NCI-H2196 treated with DMSO at 0.1 percent for 48 hours (cell line): ENCODE data around the gene C2CD3.
"Not testable (repeated sequence)": the region's sequence is repeated elsewhere in the genome, so short reads cannot be mapped to it uniquely, and the experiment has no call there.

Source experiments
- DNase-seq: peaks from one replicate; lab custom pipeline; 2025; ENCODE audit not compliant: unreplicated experiment; lab: John Stamatoyannopoulos, UW

C2CD3 gene

GRCh38 chr11:74168838-74169237 lies 2.0 kb downstream of the C2CD3 start:
- no peak for DNase-seq

- no peak for DNase-seq
Observed at GRCh38 chr11:74162681-74163467, 7.9 kb downstream of the C2CD3 start.

- DNase-seq, result no peak
Observed at GRCh38 chr11:74159642-74160041, 11.2 kb downstream of the C2CD3 start.

DNA sequence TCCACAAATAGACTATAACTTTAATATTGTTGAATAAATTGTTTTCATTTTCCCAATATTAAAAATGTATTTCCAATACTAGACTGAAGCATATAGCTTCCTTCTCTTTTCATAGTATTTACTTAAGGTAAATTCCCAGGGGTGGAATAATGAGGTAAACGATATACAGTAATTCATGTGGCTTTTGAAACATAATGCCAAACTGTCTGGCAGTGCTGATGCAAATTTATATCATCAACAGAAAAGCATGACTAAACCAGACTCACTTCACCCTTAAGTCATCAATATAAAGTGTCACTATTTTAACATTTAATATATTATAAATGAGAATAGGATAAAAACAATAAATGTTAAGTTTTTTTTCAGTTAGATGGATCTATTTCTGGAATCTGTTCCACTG lies 13.6 kb downstream of the C2CD3 start:
- DNase-seq, result no peak

- DNase-seq, result no peak
Observed at GRCh38 chr11:74154620-74155281, 16.1 kb downstream of the C2CD3 start.

DNA sequence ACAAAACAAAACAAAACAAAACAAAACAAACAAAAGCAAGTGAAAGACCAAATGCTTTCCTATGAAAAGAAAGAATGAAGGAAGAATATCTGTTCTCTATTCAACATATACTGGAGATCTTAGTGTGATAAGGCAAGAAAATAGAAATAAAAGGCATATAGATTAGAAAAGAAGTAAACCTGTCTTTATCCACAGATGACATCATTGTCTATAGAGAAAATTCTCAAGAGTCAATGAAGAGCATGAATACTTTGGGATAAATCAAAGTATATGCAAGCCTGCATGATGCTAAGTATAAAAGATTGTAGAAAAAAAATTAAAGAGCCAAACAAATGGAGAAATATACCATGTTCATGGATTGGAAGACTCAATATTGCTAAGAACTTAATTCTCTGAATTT lies 17.6 kb downstream of the C2CD3 start:
- no peak for DNase-seq

DNA sequence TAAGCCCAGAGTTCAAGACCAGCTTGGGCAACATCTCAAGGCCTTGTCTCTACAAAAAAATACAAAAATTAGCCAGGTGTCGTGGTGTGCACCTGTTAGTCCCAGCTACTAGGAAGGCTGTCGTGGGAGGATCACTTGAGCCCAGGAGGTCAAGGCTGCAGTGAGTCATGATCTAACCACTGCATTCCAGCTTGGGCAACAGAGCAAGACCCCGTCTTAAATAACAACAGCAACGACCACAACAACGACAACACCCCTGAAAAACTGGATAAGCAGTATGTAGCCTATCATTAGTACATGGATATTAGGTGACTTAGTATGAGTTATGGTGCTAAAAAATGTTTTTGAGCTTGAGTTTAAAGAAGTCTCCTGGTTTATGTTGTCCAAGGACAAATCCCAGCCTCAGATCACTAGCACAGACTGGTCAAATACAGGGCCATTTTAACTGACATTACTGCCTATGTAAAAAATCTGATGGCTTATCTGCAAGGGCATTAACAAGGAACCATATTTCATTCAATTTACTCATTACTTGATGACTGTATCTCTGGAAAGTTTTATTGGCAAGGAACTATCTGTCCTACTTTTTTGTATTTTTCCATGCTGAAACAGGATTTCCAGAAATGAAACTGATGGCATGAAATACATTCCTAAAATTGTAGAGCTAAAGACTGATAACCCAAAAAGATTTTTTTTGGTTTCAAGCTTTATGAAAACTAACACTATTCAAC lies 23.4 kb downstream of the C2CD3 start:
- no peak for DNase-seq

DNA sequence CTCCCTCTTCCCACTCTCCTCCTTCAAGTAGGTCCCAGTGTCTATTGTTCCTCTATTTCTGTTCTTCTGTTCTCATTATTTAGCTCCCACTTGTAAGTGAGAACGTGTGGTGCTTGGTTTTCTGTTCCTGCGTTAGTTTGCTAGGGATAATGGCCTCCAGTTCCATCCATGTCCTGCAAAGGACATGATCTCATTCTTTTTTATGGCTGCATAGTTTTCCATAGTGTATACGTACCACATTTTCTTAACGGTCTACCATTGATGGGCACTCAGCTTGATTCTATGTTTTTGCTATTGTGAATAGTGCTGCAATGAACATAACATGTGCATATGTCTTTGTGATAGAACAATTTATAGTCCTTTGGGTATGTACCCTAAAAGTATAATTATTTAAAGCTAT lies 26.2 kb downstream of the C2CD3 start:
- no peak for DNase-seq

- no peak for DNase-seq
Observed at GRCh38 chr11:74142624-74143023, 28.2 kb downstream of the C2CD3 start.

DNA sequence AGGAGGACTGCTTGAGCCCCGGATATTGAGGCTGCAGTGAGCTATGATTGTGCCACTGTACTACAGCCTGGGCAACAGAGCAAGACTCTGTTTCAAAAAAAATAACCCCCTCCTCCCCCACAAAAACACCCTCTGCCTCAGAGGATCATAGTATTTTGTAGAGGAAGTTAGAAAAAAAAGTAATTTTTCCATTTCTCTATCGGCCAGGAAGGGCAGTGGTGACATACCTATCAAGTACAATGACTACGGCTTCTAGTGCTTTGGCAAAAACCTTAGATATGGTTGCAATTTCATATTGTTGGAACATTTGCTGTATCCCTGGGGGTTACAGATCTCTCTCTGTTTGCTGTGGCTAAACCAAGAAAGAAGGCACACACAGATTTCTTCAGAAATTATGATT lies 28.9 kb downstream of the C2CD3 start:
- no peak for DNase-seq

- peak; percentile 47 for DNase-seq
Observed at GRCh38 chr11:74141241-74141695, 29.5 kb downstream of the C2CD3 start.

DNA sequence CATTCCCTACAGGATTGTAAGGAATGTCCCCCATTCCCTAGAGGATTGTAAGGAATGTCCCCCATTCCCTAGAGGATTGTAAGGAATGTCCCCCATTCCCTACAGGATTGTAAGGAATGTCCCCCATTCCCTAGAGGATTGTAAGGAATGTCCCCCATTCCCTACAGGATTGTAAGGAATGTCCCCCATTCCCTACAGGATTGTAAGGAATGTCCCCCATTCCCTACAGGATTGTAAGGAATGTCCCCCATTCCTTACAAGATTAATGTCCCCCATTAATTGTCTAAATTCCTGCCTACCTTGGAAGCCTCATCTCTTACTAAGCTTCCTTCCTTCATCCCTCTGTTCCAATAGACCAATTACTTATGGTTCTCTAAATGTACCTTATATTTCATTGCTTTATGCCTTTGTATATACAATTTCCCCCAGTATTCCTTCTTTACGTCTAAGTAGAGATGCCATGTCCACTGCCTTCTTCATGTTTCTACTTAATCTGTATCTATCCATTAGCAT lies 30.8 kb downstream of the C2CD3 start:
- DNase-seq, result not testable (repeated sequence)

DNA sequence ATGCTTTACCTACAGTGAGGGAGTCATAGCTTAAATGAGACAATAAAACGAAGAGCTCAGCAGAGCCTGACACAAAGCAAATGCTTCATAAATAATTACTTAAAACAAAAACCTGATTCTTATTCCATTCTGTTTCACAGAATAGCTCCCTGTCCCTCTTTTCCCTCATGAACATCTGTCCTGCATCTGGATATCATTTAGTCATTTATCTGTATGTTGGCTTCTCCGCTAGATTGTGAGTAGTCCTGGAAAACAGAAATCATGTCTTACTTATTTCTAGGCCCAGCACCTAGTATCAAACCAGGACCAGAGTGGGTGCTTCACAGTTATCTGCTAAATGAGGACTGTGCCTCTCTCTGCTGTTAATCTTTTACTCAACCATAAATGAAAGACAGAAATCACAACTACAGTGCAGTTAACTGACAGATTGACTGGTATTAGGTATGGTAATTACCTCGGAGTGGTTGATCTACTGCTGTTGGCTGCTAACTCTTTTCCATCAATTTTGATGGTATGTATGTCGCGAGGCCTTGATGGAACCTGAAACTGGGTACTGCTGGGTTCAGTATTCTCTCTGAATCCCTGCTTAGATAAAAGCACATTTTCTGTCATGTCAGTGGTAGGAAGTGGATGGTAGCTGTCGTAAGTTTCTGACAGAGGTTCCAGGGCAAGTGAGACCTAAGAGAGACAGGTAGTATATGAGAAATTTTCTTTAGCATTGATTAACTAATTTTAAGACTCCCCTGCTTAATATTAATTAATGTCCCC lies 31.5 kb downstream of the C2CD3 start:
- DNase-seq, result no peak

- peak; percentile 70 for DNase-seq
Observed at GRCh38 chr11:74138572-74138971, 32.2 kb downstream of the C2CD3 start.

DNA sequence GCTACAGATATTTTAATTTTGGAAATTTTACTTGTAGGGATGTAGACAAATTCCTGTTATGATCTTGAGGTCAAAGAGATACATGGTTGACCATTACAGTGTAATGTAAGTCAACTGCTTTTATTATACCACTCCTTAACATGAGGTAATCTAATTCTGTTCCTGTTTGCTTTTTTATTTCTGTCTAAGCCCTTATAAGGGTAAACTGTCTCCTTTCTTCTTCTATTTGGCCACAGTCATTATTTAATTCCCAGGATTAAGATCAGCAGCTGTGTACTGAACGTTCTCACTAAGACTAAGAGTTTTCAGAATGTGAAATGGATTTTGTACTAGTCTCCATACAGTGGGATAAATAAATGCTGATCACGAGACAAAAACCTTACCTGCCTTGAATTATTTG lies 32.8 kb downstream of the C2CD3 start:
- peak; percentile 20 for DNase-seq

DNA sequence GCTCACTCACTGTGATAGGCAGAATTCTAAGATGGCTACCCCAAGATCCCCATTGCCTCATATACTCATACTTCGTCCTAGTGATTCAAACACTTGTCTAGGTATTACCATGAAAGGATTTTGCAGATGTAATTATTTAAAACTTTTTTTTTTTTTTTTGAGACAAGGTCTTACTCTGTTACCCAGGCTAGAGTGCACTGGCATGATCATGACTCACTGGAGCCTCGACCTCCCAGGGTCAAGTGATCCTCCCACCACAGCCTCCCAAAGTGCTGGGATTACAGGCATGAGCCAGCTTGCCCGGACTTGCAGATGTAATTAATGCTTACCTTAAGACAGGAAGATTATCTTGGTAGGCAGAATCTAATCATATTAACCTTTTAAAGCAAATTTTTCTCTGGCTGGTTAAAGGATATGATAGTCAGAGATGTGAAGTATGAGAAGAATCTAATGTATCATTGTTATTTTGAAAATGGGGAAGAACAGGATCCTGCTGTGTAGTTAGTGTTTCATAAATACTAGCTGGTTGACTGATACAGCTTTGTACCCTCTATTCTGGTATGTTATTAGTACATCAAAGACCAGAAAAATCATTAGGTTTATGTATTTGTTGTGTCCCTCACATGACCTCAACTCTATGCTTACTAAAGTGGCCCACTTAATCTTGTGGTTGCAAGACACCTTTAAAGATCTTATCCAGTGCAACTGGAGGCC lies 35.5 kb downstream of the C2CD3 start:
- peak; percentile 37 for DNase-seq

- no peak for DNase-seq
Observed at GRCh38 chr11:74134661-74135060, 36.1 kb downstream of the C2CD3 start.

DNA sequence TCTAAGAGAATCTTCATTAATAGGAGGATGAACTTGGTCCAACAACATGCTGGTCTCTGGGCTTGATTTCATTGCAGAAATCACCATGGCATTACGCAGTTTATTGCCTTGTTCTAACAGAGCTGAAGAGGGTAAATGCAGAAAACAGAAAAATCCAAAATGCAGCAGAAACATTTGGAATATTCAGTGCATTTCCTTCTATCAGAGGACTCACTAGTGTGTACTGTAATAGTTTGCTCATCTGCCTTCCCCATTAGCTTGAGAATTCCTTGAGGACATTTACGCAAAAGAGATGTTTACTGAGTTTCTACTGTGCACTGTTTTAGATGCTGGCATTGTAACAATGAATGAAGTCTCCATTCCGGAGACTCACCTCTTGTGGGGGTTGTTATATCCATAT lies 37.4 kb downstream of the C2CD3 start:
- DNase-seq, result no peak

- no peak for DNase-seq
Observed at GRCh38 chr11:74132833-74133232, 38.0 kb downstream of the C2CD3 start.

DNA sequence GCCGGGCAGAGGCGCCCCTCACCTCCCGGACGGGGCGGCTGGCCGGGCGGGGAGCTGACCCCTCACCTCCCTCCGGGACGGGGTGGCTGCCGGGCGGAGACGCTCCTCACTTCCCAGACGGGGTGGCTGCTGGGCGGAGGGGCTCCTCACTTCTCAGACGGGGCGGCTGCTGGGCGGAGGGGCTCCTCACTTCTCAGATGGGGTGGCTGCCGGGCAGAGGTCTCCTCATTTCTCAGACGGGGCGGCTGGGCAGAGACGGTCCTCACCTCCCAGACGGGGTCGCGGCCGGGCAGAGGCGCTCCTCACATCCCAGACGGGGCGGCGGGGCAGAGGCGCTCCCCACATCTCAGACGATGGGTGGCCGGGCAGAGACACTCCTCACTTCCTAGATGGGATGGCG lies 41.7 kb downstream of the C2CD3 start:
- not testable (repeated sequence) for DNase-seq
